Measurements from ENCODE around the gene MPO.

GRCh38 chr17:58275417-58275816 is 5.3 kb downstream of the MPO start:
- no peak for TF ChIP-seq CTCF (conservative IDR thresholded peaks at IDR 0.05)
- TF ChIP-seq ZFX (IDR thresholded peaks at IDR 0.05): no peak

All from C4-2B (cell line).